Fibroblast of mammary gland (primary cell): ENCODE results near the gene CAPG.

ENCODE experiments used
- DNase-seq: peaks from one replicate; pipeline ENCODE4 v3.0.0-alpha.2; 2010; ENCODE audit warnings: low read depth
- H3K4me3 ChIP-seq: 2 replicates; pipeline ENCODE4 v1.5.1; 2011; ENCODE audit warnings: low read depth, mild to moderate bottlenecking, low read length, moderate library complexity; ENCODE audit not compliant: control insufficient read depth
- TF ChIP-seq, protein P1 (sequence below): conservative IDR thresholded peaks from 2 replicates; pipeline ENCODE4 v1.5.1; 2011; ENCODE audit warnings: low read depth, low read length, inconsistent platforms; ENCODE audit not compliant: control insufficient read depth, insufficient read depth

Gene CAPG

DNA sequence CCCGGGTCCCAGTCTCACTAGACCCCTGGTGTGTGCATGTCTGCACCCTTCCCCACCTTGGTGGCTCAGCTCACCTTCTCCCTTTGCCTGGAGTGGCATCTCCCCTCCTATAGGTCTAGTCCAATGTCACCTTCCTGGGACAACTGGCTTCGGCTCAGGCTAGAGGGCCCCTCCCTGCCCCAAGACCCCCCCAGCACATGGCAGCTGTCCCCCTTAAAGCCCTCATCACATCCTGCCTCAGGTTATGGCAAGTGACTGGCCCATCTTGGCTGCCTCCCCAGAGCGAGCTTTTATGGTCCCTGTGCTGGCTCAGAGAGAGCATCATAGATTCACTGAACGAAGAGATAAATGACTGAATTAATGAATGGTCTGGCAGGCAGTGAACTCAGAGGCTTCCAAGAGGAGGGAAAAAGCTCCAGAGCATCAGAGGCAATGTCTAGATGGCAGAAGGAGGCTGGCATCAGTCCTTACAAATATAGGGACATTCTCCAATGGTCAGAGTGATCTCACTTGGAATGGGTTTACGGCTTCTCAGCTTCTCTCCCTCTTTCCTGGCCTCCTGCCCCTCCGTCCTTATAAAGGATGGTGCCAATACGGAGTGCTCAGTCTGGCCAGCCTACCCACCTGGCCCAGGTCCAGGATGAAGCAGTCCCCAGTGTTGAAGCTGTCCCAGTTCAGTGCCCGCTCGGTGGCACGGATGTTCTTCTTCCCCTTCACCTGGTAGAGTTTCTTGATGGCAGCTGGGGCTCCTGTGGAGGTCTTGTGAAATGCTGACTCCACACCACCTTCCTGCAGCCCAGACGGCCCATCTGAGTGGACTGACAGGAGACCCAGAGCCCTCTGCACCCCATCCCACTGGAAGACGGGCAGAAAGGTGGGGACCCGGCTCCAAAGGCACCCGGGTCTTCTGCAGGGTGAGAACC, 9.4 kb downstream of the CAPG start:
- H3K4me3 ChIP-seq = no peak overlapping the region
- no peak for DNase-seq
- TF ChIP-seq, protein P1, sequence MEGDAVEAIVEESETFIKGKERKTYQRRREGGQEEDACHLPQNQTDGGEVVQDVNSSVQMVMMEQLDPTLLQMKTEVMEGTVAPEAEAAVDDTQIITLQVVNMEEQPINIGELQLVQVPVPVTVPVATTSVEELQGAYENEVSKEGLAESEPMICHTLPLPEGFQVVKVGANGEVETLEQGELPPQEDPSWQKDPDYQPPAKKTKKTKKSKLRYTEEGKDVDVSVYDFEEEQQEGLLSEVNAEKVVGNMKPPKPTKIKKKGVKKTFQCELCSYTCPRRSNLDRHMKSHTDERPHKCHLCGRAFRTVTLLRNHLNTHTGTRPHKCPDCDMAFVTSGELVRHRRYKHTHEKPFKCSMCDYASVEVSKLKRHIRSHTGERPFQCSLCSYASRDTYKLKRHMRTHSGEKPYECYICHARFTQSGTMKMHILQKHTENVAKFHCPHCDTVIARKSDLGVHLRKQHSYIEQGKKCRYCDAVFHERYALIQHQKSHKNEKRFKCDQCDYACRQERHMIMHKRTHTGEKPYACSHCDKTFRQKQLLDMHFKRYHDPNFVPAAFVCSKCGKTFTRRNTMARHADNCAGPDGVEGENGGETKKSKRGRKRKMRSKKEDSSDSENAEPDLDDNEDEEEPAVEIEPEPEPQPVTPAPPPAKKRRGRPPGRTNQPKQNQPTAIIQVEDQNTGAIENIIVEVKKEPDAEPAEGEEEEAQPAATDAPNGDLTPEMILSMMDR = no peak

DNA sequence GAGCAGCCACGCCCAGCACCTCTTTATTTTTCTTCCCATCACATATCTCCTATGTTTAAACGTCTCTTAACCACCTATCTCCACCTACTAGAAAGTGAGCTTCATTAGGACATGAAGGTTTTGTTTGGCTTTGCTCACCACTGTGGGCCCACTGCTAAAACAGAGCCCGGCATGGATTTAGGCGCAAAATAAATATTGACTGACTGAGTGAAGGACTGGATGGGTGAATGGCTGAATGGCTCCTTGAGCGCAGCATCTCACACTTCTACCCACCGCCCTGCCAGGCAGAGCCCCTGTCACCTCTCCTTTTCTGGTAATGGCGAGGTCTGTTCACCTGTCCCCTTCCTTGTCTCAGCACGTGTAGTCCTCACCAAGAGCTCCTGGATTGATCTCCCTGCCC, 10.1 kb downstream of the CAPG start:
- no peak overlapping the region for H3K4me3 ChIP-seq
- no peak for DNase-seq
- TF ChIP-seq, protein P1 = no peak

DNA sequence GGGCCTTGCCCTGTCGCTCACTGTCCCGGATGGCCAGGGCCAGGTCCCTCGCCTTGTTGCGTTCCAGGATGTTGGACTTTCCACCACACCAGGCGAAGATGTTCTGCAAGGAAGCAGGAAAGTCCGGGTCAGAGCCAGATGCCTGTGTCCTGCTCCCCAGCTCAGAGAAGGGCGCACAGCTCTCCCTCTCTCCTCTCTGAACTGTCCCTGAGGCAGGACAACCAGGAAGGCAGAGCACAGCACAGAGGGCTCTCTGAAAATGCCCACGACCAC, 11.0 kb downstream of the CAPG start:
- TF ChIP-seq, protein P1 = no peak
- DNase-seq = no peak
- no peak overlapping the region for H3K4me3 ChIP-seq

DNA sequence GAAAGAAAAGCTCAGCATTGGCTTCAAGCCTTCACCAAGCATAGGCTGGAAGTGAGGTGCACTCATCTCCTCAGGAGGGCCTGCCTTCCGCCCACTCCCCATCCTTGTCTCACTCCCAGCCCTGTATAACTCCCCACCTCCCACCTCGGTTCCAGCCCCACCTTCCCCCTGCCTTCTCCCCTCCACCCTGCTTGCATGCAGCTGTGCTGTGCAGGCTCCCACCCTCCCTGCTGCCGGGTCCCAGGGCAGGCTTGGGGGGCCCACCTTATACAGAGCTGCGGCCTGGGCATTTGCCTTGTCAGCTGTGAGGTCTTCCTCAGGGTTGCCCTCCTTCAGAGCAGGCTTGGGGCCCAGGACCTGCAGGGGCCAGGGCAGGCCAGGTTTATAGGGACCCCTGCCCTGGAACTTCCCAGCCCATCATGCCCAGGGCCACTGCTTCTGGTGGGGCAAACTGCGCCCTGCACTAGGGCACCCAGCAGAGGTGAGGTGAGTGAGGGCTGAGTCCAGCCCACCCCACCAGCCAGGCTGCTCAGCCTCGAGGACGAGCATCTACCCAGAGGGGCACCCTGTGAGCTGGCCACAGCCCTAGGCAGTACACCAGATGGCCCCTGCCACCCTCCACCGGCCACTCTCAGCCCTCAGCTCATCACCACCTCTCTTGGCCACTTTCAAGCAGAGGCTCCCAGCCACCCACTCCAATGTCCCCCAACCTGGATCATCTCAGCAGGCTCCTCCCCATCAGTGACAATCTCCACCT, 11.6 kb downstream of the CAPG start:
- H3K4me3 ChIP-seq = no peak overlapping the region
- TF ChIP-seq, protein P1 = no peak
- no peak for DNase-seq

DNA sequence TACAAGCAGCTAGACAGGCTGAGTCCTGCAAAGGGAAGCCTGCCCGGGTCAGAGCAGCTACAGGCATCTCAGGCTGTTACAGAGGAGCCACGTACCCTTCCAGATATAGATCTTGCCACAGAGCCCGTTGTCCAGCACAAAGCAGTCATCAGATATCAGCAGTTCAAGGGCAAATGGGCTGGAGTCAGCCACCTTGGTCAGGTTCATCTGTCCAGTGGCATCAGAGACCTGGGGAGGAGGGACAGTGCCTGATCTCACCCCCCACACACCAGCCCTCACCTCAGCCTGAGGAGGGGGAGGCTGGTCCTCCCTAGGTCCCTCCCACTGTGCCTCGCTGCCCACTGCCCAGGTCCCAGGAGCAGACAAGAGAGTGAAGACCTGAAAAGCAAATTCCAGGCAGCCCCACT, 12.2 kb downstream of the CAPG start:
- DNase-seq = no peak
- no peak overlapping the region for H3K4me3 ChIP-seq
- TF ChIP-seq, protein P1 = no peak

DNA sequence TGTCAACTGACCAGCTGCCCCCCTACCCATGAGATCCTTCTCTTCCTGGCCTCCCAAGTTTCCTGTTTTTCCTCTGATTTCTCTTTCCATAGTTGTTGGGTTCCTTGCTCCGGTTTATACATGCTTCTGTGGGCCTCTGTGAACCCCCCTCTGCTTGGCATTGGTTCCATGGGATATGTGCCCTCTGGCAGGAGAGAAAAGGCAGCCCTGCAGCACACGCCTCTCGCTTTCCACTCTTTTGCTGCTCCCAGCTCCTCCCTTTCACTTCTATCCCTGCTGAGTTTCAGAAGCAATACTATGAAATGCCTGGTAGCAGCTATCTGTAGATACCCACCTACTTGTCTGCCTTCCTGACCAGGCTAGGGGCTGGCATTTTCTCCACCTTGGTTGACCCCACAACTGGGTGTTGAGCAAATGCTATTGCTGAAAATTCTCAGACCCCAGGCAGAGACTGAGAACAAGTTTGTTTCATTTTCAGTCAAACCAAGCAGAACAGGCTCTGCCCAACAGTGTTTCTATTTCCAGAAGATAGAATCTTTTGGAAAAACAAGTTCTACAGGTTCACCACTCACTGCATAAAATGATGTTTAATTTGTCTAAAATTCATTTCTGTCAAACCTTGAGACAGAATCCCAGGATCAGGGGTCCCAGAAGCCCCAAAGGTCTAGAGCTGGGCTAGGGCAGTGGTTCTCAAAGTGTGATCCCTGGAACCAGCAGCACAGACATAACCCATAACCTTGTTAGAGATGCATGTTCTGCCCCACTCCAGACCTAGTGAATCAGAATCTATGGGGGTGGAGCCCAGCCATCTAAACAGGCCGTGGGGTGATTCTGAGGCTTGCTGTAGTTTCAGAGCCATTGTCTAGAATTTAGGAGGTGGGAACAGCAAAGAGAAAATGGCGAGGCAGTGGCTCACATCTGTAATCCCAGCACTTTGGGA, 13.4 kb downstream of the CAPG start:
- no peak for DNase-seq
- TF ChIP-seq, protein P1 = no peak
- H3K4me3 ChIP-seq = no peak overlapping the region
